ENCODE data around the gene PTPN4. TPM values are rescaled to one million over a fixed set of nuclear protein-coding genes. Genes with fewer than 3 reads are reported as not detected.

PTPN4 gene
- total and polyA plus RNA-seq, 2 of the 13 experiments (the other 11 are each of a cell fraction or from before 2014, with no cell fraction given), result 20.3 to 34.6 TPM

GRCh38 chr2:119730671-119731177 is 29.0 kb upstream of the PTPN4 start:
- Histone ChIP-seq H3K36me3 (replicated peaks in 1 of 2; ENCODE audit: control insufficient read depth in 1 of 2, insufficient read depth in 2 of 2, low read length in 2 of 2) (no peaks in the 10 kb centered on the region), H3K4me1 (ENCODE audit: insufficient read depth, low read length) (peaks cover 31% of the 10 kb centered on the region), H3K27me3 (ENCODE audit: control insufficient read depth in 1 of 2, insufficient read depth in 2 of 2, low read length in 2 of 2) (peaks cover 2 to 26% of the 10 kb centered on the region in 2 experiments; a peak in 2 of 5 replicates), H2AFZ (ENCODE audit: low read length) (no peak overlapping the region), H4K20me1 (ENCODE audit: insufficient read depth, low read length) (no peaks in the 10 kb centered on the region), H3K9me3 (ENCODE audit: low read length) (no peaks in the 10 kb centered on the region), H3K4me3 (replicated peaks in 1 of 3; ENCODE audit: insufficient read depth in 1 of 3, low read depth in 2 of 3, low read length in 3 of 3) (no peak overlapping the region), H3K79me2 (ENCODE audit: insufficient read depth, low read length) (no peaks in the 10 kb centered on the region), H3K9ac (ENCODE audit: insufficient read depth, low read depth, low read length) (no peak overlapping the region), H3K27ac (ENCODE audit: extremely low read length, insufficient read depth, low read length) (no peak overlapping the region), H3K4me2 (ENCODE audit: low read depth, low read length) (no peak overlapping the region)
- ATAC-seq (no peak), DNase-seq (ENCODE audit: low spot score) (no peak), FAIRE-seq (no peak)
- in situ Hi-C loops (cut with HindIII; ENCODE audit: extremely low pct_ligation_motif_present, low pct_unique_long_range_greater_than_20kb), result no loop called here
- intact Hi-C loops (cut with micrococcal nuclease; ENCODE audit: unreplicated experiment), result no loop called here
- CTCF ChIA-PET (ENCODE audit: low intra/inter-chr PET ratio, low total read pairs), result no interaction called here
- no peak for TF ChIP-seq ZNF329 (CRISPR knock-in tag; IDR thresholded peaks at IDR 0.05; ENCODE audit: low read depth)
- no peak for TF ChIP-seq ZNF619 (CRISPR knock-in tag; IDR thresholded peaks at IDR 0.05)
- TF ChIP-seq STAT6 (CRISPR knock-in tag; IDR thresholded peaks at IDR 0.05; ENCODE audit: borderline replicate concordance), result no peak
- TF ChIP-seq GFI1 (CRISPR knock-in tag; IDR thresholded peaks at IDR 0.05; ENCODE audit: borderline replicate concordance), result no peak
- TF ChIP-seq TAF1 (CRISPR knock-in tag; IDR thresholded peaks at IDR 0.05), result no peak
- no peak for TF ChIP-seq ZNF691 (CRISPR knock-in tag; IDR thresholded peaks at IDR 0.05; ENCODE audit: borderline replicate concordance, low read depth)
- no peak for TF ChIP-seq ZSCAN9 (CRISPR knock-in tag; IDR thresholded peaks at IDR 0.05; ENCODE audit: borderline replicate concordance)
- TF ChIP-seq EEA1 (CRISPR knock-in tag; IDR thresholded peaks at IDR 0.05; ENCODE audit: borderline replicate concordance), result no peak
- no peak for TF ChIP-seq SRSF4 (IDR thresholded peaks at IDR 0.05; ENCODE audit: low read depth, low read length, poor library complexity, severe bottlenecking)
- TF ChIP-seq TBX3 (IDR thresholded peaks at IDR 0.05; ENCODE audit: borderline replicate concordance), result no peak
- no peak for TF ChIP-seq TBX2 (CRISPR knock-in tag; IDR thresholded peaks at IDR 0.05; ENCODE audit: borderline replicate concordance)
- no peak for TF ChIP-seq TIGD3 (CRISPR knock-in tag; IDR thresholded peaks at IDR 0.05; ENCODE audit: borderline replicate concordance)
- TF ChIP-seq ZNF615 (CRISPR knock-in tag; IDR thresholded peaks at IDR 0.05; ENCODE audit: borderline replicate concordance), result no peak
- no TSS peak for BruUV-seq (replicated peaks)
- WGBS (ENCODE audit: low lambda C conversion rate), result 57% methylated on average over 8 of the region's 8 CpGs
- POLR2A ChIA-PET, result no interaction called here

Data from HepG2 (cell line).